Inflammatory macrophage treated with lipopolysaccharide for 4 hours (primary cell): ENCODE data around the gene CCDC34.

Experiments used
- DNase-seq: peaks from one replicate; pipeline ENCODE4 v3.0.0-alpha.2; 2020

CCDC34 gene

DNA sequence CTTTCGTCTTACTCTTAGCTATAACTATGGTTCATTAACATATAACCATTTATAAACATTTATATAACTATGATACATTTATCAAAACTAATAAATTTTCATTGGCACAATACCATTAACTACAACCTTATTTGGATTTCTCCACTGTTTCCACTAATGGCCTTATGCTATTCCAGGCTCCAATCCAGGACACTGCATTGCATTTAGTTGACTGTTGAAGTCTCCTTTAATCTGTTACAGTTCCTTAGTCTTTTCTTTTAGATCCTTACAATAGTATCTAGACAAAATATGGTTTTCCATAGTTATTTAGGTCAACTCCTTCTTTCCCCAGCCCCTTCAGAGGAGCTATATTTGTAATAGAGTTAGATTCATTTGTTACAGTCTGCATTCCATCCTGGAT is 47.2 kb downstream of the CCDC34 start:
- no peak for DNase-seq

DNA sequence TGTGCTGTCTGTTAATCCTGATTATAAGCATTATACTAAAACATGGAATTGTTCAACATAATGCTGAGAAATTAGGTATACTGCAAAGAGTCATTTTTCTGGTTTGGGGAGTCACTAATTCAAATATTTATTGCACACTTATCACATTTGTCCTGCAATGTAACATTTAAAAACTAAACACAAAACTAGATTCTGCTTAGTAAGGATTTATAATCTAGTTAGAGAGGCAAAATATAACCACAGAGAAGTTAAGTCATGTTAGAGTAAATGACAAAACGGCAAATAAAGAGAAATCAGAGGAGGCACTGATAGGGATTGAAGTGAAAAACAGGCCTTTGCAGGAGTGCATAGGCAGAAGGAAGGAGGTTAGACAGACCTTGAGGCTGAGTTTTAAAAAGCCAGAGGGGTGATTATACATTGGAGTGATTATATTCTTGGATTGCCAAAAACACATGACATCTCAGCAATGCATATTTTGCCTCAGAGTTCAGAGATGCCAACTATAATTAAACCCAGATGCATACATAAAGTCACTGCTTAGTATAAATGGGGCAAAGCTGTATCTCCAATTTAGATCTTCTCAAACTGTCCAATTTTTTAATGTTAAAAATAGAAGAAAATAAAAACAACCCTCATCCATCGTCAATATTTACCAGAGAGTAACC is 49.7 kb downstream of the CCDC34 start:
- DNase-seq = no peak

DNA sequence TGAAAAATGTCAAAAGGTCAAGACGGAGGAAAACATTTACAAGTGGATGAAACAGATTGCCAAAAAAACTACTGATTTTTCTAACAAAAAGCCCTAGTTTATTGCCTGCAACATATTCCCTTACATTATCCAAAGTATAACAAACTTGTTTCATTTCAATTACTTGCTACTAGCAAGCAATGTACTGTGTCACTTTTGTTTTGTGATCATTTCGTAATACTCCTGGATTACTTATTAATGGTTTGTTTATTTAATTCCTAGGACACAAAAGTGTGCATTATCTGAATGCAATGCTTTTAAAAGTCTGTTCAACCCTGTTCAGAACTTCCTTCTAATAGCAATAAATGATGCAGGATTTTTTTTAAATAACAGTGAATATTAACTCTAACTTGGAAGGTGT is 50.9 kb downstream of the CCDC34 start:
- no peak for DNase-seq

DNA sequence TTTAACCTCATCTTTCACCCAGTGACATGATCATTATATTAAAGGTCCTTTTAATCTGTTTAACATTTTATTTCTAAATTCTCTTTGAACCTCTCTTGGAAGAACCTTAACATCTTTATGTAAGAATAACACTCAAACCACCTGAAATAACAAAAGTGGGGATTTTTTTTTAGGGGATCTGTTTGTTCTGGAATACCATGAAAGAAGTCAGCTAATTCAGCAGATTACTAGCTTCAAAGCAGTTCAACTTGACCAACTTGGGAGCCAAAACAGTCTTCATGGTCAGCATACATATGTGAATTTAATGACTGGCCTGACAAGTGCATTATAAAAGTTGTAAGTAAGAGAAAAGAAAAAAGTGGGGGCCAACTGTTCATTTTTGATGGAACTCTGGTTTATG is 52.3 kb downstream of the CCDC34 start:
- no peak for DNase-seq

DNA sequence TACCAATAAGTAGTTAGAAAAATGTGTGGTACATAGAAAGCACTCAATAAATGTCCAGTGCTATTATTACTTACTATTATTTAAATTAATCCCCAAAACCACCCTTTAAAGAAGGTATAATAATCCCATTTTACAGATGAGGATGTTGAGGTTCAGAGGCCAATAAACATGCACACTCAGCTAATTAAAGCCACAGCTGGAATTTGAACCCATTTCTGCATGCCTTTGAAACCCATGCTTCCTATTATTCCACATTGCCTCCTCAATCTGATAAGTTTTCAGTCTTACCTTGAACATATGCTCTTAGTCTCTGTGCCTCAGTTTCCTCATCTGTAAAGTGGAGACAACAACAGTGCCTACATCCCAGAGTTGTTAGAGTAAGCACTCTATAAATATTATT is 52.8 kb downstream of the CCDC34 start:
- DNase-seq = no peak

DNA sequence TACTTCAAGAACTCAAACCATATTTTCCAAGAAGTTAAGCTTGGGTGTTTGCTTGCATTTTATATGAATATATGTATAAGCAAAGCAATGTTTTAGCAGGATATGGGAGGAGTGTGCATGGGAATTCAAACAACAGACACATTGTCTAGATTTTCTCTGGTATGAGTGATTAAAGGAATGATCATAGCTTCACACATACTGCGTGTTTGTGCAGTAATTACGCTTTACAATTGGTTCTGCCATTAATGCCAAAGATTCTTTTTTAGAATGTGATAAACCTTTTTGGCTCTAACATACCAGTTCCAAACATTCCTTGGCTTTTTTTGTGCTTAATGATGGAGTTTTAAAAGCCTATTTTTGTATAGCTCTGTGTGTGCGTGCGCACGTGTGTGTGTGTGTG is 54.0 kb downstream of the CCDC34 start:
- no peak for DNase-seq

DNA sequence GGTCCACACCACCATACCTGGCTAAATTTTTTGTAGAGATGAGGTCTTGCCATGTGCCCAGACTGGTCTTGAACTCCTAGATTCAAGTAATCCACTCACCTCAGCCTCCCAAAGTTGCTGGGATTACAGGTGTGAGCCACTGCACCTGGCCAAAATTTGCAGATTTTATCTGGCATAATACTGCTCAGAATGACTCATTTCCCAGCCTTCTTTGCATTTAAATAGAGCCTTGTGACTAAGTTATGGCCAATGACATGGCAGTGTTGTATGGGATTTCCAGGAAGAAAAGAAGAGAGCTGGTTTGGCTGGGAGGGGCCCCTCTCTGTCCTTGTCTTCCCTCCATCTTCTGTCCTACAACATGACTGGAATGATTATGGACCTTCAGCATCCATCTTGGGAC is 55.8 kb downstream of the CCDC34 start:
- DNase-seq = no peak

DNA sequence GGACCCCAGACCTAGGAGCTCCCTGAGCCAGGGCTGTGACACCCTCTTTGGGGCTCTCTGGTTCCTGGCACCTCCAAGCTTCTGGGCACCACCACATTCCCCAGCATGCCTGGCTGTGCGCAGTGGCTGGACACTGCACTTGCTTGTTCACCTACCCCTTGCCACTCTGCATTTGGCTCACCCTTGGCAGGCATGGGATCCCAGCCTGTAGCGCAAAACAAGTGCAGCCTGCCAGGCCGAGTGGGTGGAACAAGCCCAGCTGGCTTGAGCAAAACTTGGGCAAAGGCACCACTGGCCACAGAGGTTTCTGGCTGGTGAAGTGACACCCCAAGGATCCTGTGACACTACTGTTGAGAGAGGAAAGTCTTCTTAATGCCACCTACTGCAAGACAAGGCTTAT is 57.3 kb downstream of the CCDC34 start:
- no peak for DNase-seq

DNA sequence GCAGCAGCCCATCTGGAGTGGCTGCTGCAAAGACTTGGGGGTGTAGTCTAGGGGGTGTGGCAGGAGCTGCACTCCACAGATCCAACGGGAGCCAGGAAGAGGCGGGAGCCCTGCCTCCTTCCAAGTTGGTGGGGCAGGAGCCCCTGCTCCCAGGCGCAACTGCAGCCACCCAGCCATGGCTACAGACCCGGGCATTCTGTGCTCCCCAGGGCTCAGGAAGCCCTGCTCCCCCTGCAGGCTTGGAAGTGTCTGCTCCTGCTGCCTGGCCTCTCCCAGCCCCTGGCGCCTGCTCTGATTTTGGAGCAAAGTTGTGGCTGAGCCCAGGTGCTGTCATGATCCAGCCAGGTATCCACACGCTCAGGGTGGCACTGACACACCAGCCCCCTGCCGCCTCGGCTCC is 58.5 kb downstream of the CCDC34 start:
- DNase-seq = no peak

DNA sequence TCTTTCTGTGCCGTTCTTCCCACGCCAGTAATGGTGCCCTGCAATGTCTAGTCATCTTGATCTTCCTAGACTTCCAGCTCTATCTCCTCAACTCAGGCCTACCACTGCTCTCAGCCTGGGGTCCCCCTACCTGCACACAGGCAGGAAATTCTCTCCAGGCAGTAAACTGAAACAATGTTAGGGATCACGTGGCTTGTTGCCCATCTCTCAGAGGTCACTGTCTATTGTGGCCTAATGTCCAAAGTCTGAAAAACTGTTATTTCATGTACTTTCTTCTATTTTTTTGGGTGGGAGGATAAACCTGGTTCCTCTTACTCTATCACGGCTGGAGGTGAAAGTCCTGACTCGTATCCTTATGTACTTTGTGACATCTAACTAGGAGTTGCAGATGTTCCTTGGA is 59.1 kb downstream of the CCDC34 start:
- DNase-seq = no peak

DNA sequence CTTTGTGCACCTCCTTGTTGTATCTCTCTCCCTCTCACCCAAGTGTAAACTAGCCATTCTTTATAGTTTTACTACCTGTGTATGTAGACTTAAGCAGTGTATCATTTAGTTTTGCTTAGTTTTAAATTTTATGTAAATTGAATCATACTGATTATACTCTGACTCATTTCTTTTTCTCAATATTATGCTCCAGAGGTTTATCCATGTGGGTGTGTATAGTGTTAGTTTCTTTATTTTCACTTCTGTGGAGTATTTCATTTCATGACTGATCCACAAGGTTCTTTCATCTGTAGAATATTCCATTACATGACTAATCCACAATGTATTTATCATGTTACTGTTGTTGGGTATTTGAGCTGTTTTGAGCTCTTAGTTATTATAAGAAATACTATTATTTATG is 62.0 kb downstream of the CCDC34 start:
- no peak for DNase-seq

DNA sequence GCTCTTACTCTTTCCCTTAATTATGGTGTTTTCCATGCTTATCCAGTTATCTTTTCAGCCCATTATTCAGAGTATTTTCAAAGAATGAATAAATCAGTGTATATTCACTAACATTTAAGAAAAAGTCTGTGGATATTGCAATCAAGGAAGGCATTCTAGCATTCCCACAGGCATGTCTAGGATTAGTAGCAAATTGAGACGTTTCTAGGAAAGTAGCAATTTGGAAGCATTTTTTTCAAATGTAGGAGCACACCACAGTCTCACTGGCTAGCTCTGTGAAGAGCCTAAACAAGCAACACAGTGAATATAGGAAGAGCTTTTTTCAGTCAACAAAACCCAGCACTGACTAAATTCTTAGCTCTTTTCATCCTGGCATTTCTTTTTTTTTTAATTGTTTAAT is 65.4 kb downstream of the CCDC34 start:
- no peak for DNase-seq

DNA sequence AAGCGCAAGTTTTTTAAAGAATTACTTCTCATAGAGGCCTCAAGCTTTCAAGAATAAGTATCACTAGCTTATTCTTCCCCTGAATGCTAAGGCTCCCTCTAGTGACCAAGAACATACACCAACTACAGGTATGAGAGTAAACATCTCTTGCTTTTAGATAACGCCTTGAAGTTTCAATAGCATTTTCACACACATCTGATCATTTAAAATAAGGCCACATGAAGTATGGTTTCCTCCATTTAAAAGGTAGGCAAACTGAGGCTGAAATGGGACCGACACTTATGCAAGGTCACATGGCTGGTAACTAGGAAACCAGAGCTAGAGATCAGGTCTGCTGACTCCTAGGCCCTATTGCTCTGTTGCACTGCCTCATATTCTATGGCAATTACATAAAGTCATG is 66.5 kb downstream of the CCDC34 start:
- DNase-seq = no peak

DNA sequence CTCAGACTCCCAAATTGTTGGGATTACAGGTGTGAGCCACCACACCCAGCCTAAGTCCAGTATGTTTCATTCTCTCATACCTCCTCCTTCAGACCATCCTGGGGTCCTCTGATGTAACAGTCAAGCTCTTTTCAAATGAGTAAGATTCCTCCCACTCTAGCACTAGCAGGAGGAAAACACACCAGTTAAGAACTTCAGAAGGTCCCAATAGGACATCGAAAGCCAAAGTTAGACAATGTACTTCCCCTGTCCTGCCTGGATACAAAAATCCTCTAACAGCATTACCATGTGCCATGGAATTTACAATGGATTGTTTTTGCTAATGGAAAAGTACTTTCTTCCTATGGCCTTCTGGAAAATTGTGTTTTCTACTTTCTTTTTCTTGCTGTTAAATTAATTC is 67.1 kb downstream of the CCDC34 start:
- no peak for DNase-seq

DNA sequence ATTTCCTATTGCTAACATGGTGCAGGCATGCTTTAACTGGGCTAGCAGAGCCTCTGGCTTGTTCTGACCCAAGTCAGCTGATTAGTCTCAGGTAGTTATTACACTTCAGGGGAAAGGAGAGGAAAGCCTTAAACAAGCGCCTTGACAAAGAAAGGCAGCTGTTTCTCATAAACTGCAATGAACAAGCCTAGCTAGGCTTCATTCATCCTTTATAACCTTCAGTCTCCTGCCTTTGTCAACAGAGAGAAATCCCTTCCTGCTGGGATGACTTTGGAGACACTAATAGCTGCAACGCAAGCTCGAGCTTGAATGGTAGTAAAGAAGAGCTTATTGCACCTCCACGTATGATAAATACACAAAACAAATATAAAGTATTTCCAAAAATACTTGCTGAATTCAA is 68.4 kb downstream of the CCDC34 start:
- no peak for DNase-seq

DNA sequence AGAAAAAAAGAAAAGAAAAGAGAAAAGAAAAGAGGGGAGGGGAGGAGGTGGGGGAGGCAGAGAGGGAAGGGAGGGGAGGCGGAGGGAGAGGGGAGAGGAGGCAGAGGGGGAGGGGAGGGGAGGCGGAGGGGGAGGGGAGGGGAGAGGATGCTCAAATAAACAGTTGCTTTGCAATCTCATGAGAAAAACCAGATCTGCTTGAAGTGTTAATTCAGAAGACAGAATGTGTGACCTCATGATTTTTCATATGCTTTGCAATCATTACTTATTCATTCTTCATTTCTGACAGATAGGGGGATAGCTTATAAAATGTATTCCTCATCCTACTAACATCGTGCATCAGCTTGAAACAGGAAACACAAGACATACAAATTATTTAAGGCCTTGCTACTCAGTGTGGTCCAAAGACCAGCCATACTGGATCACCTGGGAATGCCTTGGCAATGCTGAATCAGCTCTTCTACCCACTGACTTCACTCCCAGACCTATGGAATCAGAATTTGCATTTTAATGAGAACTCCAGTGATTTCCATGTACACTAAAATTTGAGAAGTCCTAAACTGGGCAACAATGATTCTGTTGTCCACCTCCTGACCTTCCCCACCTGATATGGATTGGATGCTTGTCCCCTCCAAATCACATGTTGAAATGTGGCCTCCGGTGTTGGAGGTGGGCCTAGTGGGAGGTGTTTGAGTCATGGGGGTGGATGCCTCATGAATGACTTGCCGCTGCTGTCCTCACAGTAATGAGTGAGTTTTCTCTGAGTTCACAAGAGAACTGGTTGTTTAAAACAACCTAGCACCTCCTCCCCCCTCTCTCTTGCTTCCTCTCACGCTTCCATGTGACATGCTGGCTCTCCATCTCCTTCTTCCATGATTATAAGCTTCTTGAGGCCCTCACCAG is 69.2 kb downstream of the CCDC34 start:
- DNase-seq = no peak

DNA sequence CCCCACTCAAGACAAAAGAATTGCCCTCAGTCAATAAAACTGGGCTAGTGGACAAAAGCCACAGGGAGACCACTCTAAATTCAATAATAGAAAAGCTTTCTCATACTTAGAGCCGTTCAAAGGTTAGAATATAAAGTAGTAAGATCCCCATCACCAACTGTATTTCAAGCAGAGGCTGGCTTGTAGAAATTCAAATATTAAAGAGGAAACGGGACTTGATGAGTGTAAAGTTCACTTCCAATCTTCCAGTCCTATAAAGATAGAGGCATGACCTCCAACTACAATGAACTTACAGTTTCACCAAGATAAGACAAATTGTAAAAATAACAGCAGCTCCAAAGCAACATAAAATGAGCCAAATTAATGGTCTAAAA is 70.4 kb downstream of the CCDC34 start:
- DNase-seq = no peak

DNA sequence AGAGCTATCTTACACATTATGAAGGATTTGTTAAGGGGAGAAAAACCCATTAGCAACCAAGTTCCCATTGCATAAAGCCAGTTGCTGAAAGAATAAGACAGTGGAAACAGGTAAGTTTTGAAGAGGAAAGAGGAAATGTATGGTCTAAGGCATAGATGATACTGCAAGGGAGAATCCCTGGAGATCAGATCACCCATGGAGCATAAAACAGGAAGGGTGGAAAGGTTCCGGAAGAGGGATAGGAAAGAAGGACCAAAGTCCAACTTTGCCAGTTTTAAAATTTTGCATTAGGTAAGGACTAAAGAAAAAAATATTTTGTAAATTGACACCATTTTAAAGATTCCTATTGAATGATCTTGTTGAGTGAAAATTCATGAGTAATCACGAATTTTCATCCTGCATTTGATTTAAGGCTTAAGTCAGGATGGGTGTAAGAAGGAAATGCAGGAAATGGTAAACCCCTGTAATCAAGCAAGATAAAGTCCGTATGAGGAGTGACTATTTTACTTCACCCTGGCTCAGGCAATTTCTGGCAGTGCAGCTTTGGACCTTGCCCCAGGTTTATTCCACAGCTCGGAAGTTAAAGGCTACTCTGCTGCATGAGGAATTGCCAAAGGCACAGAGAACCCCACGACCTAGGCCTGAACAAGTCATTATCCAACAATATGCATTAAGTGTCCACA is 70.9 kb downstream of the CCDC34 start:
- no peak for DNase-seq

DNA sequence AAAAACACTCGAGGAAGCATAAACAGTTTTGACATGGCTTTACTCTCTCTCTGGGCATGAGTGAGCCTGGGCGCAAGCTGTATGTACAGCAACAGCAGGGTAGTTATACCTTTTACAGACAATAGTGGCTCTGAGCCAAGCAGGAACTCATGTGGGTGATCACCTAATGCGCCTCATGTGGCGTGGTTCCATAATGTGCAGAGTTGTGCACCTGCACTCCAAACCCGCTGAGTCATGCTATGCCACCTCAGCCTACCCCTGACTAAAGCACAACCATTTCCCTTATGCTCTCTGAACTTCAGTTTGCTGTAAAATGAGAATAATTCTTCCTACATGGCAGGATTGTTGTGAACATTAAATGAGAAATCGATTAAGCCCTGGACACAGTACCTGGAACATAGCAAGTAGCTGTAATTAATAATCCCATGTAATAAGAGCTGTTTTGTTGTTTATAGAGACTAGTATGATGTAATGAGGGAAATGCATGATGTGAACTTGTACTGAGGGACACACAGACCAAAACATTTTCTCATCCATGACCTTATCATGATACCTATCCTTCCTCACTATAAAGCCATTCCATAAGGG is 71.6 kb downstream of the CCDC34 start:
- DNase-seq = no peak

DNA sequence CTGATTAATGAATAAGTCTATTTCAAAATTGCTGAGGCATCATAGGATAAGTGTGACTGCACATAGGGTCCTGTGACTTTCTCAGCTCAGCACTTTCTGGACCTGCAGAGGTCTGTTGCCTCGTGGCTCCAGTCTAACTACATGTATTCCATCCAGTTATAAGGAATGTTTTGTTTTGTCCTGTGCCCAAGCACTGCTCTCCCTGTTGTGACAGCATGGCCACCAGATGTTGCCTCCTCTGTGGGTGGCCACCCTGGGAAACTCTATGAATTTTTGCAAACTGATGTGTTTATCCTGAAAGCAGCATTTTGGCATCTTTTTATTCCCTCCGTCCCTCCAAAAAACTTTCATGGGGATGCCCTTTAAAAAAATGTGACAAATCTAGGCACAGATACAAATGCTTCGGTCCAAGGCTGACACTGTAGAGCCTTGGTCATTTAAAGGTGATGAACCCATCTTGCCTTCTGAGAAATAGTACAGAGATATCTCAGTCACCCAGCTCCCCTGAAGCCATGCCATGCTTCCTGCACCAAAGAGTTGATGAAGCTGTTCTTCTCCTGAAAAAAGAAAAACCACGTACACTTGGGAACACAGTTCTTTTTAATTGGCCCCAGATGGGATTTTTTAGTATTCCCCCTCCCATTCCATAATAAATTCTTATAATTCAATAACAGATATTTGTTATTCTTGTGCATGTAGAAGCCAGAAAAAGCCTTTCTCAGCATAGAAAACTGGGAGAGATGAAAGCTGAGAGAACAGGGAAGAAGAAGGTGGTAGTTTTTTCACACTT is 72.6 kb downstream of the CCDC34 start:
- DNase-seq = no peak
